ENCODE measurements around the gene ELMO1.

Gene ELMO1

GRCh38 chr7:36827726-36828703 lies 620.6 kb downstream of the ELMO1 start:
- H3K36me3 ChIP-seq (ENCODE audit: control insufficient read depth, insufficient read depth, low read length): no peaks in the 10 kb centered on the region
- H3K4me3 ChIP-seq (ENCODE audit: insufficient read depth, low read depth, low read length, poor library complexity, severe bottlenecking): no peak overlapping the region
- H3K27me3 ChIP-seq (replicated peaks; ENCODE audit: control insufficient read depth, insufficient read depth, low read length, poor library complexity, severe bottlenecking): no peaks in the 10 kb centered on the region
- H3K4me1 ChIP-seq (ENCODE audit: control insufficient read depth, insufficient read depth, low read length, poor library complexity, severe bottlenecking): no peaks in the 10 kb centered on the region
- H3K9me3 ChIP-seq (ENCODE audit: control insufficient read depth, low read length): no peaks in the 10 kb centered on the region
- H3K27ac ChIP-seq (ENCODE audit: insufficient read depth, low read length, poor library complexity, severe bottlenecking): no peak overlapping the region
- DNase-seq: no peak

GRCh38 chr7:36825501-36825900 lies 623.2 kb downstream of the ELMO1 start:
- H3K4me3 ChIP-seq (ENCODE audit: insufficient read depth, low read depth, low read length, poor library complexity, severe bottlenecking): no peak overlapping the region
- no peaks in the 10 kb centered on the region for H3K4me1 ChIP-seq (ENCODE audit: control insufficient read depth, insufficient read depth, low read length, poor library complexity, severe bottlenecking)
- no peak overlapping the region for H3K27ac ChIP-seq (ENCODE audit: insufficient read depth, low read length, poor library complexity, severe bottlenecking)
- H3K27me3 ChIP-seq (replicated peaks; ENCODE audit: control insufficient read depth, insufficient read depth, low read length, poor library complexity, severe bottlenecking): no peaks in the 10 kb centered on the region
- no peaks in the 10 kb centered on the region for H3K9me3 ChIP-seq (ENCODE audit: control insufficient read depth, low read length)
- H3K36me3 ChIP-seq (ENCODE audit: control insufficient read depth, insufficient read depth, low read length): no peaks in the 10 kb centered on the region
- no peak for DNase-seq

- H3K27me3 ChIP-seq (replicated peaks; ENCODE audit: control insufficient read depth, insufficient read depth, low read length, poor library complexity, severe bottlenecking): no peaks in the 10 kb centered on the region
- H3K4me1 ChIP-seq (ENCODE audit: control insufficient read depth, insufficient read depth, low read length, poor library complexity, severe bottlenecking): no peaks in the 10 kb centered on the region
- no peak overlapping the region for H3K27ac ChIP-seq (ENCODE audit: insufficient read depth, low read length, poor library complexity, severe bottlenecking)
- no peak overlapping the region for H3K4me3 ChIP-seq (ENCODE audit: insufficient read depth, low read depth, low read length, poor library complexity, severe bottlenecking)
- no peaks in the 10 kb centered on the region for H3K9me3 ChIP-seq (ENCODE audit: control insufficient read depth, low read length)
- no peak for DNase-seq
- no peaks in the 10 kb centered on the region for H3K36me3 ChIP-seq (ENCODE audit: control insufficient read depth, insufficient read depth, low read length)
These were observed 625.3 kb downstream of the ELMO1 start for GRCh38 chr7:36823353-36823752.

- no peak for DNase-seq
- Histone ChIP-seq H3K4me3 (ENCODE audit: insufficient read depth, low read depth, low read length, poor library complexity, severe bottlenecking) (no peak overlapping the region), H3K9me3 (ENCODE audit: control insufficient read depth, low read length) (no peaks in the 10 kb centered on the region), H3K27me3 (replicated peaks; ENCODE audit: control insufficient read depth, insufficient read depth, low read length, poor library complexity, severe bottlenecking) (no peaks in the 10 kb centered on the region), H3K27ac (ENCODE audit: insufficient read depth, low read length, poor library complexity, severe bottlenecking) (no peak overlapping the region), H3K4me1 (ENCODE audit: control insufficient read depth, insufficient read depth, low read length, poor library complexity, severe bottlenecking) (no peaks in the 10 kb centered on the region), H3K36me3 (ENCODE audit: control insufficient read depth, insufficient read depth, low read length) (no peaks in the 10 kb centered on the region)
These were observed 627.0 kb downstream of the ELMO1 start for GRCh38 chr7:36821617-36822016.

GRCh38 chr7:36820527-36821170 lies 628.0 kb downstream of the ELMO1 start:
- Histone ChIP-seq H3K27me3 (replicated peaks; ENCODE audit: control insufficient read depth, insufficient read depth, low read length, poor library complexity, severe bottlenecking) (no peaks in the 10 kb centered on the region), H3K36me3 (ENCODE audit: control insufficient read depth, insufficient read depth, low read length) (no peaks in the 10 kb centered on the region), H3K4me3 (ENCODE audit: insufficient read depth, low read depth, low read length, poor library complexity, severe bottlenecking) (no peak overlapping the region), H3K9me3 (ENCODE audit: control insufficient read depth, low read length) (no peaks in the 10 kb centered on the region), H3K27ac (ENCODE audit: insufficient read depth, low read length, poor library complexity, severe bottlenecking) (no peak overlapping the region), H3K4me1 (ENCODE audit: control insufficient read depth, insufficient read depth, low read length, poor library complexity, severe bottlenecking) (no peaks in the 10 kb centered on the region)
- no peak for DNase-seq

- no peaks in the 10 kb centered on the region for H3K27me3 ChIP-seq (replicated peaks; ENCODE audit: control insufficient read depth, insufficient read depth, low read length, poor library complexity, severe bottlenecking)
- H3K27ac ChIP-seq (ENCODE audit: insufficient read depth, low read length, poor library complexity, severe bottlenecking): no peak overlapping the region
- no peaks in the 10 kb centered on the region for H3K9me3 ChIP-seq (ENCODE audit: control insufficient read depth, low read length)
- no peak for DNase-seq
- H3K4me3 ChIP-seq (ENCODE audit: insufficient read depth, low read depth, low read length, poor library complexity, severe bottlenecking): no peak overlapping the region
- no peaks in the 10 kb centered on the region for H3K4me1 ChIP-seq (ENCODE audit: control insufficient read depth, insufficient read depth, low read length, poor library complexity, severe bottlenecking)
- no peaks in the 10 kb centered on the region for H3K36me3 ChIP-seq (ENCODE audit: control insufficient read depth, insufficient read depth, low read length)
These were observed 629.0 kb downstream of the ELMO1 start for GRCh38 chr7:36819639-36820038.

- no peak overlapping the region for H3K4me3 ChIP-seq (ENCODE audit: insufficient read depth, low read depth, low read length, poor library complexity, severe bottlenecking)
- H3K27me3 ChIP-seq (replicated peaks; ENCODE audit: control insufficient read depth, insufficient read depth, low read length, poor library complexity, severe bottlenecking): no peaks in the 10 kb centered on the region
- DNase-seq: no peak
- H3K4me1 ChIP-seq (ENCODE audit: control insufficient read depth, insufficient read depth, low read length, poor library complexity, severe bottlenecking): no peaks in the 10 kb centered on the region
- no peaks in the 10 kb centered on the region for H3K9me3 ChIP-seq (ENCODE audit: control insufficient read depth, low read length)
- H3K36me3 ChIP-seq (ENCODE audit: control insufficient read depth, insufficient read depth, low read length): no peaks in the 10 kb centered on the region
- H3K27ac ChIP-seq (ENCODE audit: insufficient read depth, low read length, poor library complexity, severe bottlenecking): no peak overlapping the region
These were observed 634.4 kb downstream of the ELMO1 start for GRCh38 chr7:36814311-36814710.

GRCh38 chr7:36811807-36812206 lies 636.9 kb downstream of the ELMO1 start:
- DNase-seq: no peak
- no peak overlapping the region for H3K4me3 ChIP-seq (ENCODE audit: insufficient read depth, low read depth, low read length, poor library complexity, severe bottlenecking)
- H3K9me3 ChIP-seq (ENCODE audit: control insufficient read depth, low read length): no peaks in the 10 kb centered on the region
- no peak overlapping the region for H3K27ac ChIP-seq (ENCODE audit: insufficient read depth, low read length, poor library complexity, severe bottlenecking)
- no peaks in the 10 kb centered on the region for H3K27me3 ChIP-seq (replicated peaks; ENCODE audit: control insufficient read depth, insufficient read depth, low read length, poor library complexity, severe bottlenecking)
- no peaks in the 10 kb centered on the region for H3K4me1 ChIP-seq (ENCODE audit: control insufficient read depth, insufficient read depth, low read length, poor library complexity, severe bottlenecking)
- no peaks in the 10 kb centered on the region for H3K36me3 ChIP-seq (ENCODE audit: control insufficient read depth, insufficient read depth, low read length)

- no peak overlapping the region for H3K4me3 ChIP-seq (ENCODE audit: insufficient read depth, low read depth, low read length, poor library complexity, severe bottlenecking)
- no peak for DNase-seq
- no peak overlapping the region for H3K27ac ChIP-seq (ENCODE audit: insufficient read depth, low read length, poor library complexity, severe bottlenecking)
- H3K36me3 ChIP-seq (ENCODE audit: control insufficient read depth, insufficient read depth, low read length): no peaks in the 10 kb centered on the region
- no peaks in the 10 kb centered on the region for H3K4me1 ChIP-seq (ENCODE audit: control insufficient read depth, insufficient read depth, low read length, poor library complexity, severe bottlenecking)
- no peaks in the 10 kb centered on the region for H3K9me3 ChIP-seq (ENCODE audit: control insufficient read depth, low read length)
- H3K27me3 ChIP-seq (replicated peaks; ENCODE audit: control insufficient read depth, insufficient read depth, low read length, poor library complexity, severe bottlenecking): no peaks in the 10 kb centered on the region
These were observed 638.2 kb downstream of the ELMO1 start for GRCh38 chr7:36810489-36810888.

- Histone ChIP-seq H3K27me3 (replicated peaks; ENCODE audit: control insufficient read depth, insufficient read depth, low read length, poor library complexity, severe bottlenecking) (no peaks in the 10 kb centered on the region), H3K9me3 (ENCODE audit: control insufficient read depth, low read length) (no peaks in the 10 kb centered on the region), H3K27ac (ENCODE audit: insufficient read depth, low read length, poor library complexity, severe bottlenecking) (no peak overlapping the region), H3K4me1 (ENCODE audit: control insufficient read depth, insufficient read depth, low read length, poor library complexity, severe bottlenecking) (no peaks in the 10 kb centered on the region), H3K36me3 (ENCODE audit: control insufficient read depth, insufficient read depth, low read length) (no peaks in the 10 kb centered on the region), H3K4me3 (ENCODE audit: insufficient read depth, low read depth, low read length, poor library complexity, severe bottlenecking) (no peak overlapping the region)
- DNase-seq: no peak
These were observed 638.6 kb downstream of the ELMO1 start for GRCh38 chr7:36810032-36810431.

Data from effector memory CD4-positive, alpha-beta T cell (primary cell).